Common myeloid progenitor, CD34-positive (primary cell): ENCODE data around the gene IGF2R. TPM values are rescaled to one million over a fixed set of nuclear protein-coding genes. Genes with fewer than 3 reads are reported as not detected.
"Not testable (repeated sequence)": the region's sequence is repeated elsewhere in the genome, so short reads cannot be mapped to it uniquely, and the experiment has no call there.

Experiments
- CTCF ChIA-PET: fragments of 350-600 bp; sonication (Branson Sonifier 250); formaldehyde crosslinking; loops from one replicate; lab custom pipeline; 2021; ENCODE audit warnings: antibody characterized with exemption; lab: Charles Lee
- POLR2A ChIA-PET: fragments of 350-600 bp; sonication (Branson Sonifier 250); formaldehyde crosslinking; loops from one replicate; lab custom pipeline; 2021; ENCODE audit warnings: antibody characterized with exemption; lab: Charles Lee
- DNase-seq, 3 donors: peaks; one replicate each; pipeline versions ENCODE4 v3.0.0 to v3.0.0-alpha.2; 2013
- H3K27ac ChIP-seq, 2 experiments: 1 replicate in 1 of 2; 2 replicates in 1 of 2; pipeline ENCODE4 v1.7.0; 2013; ENCODE audit warnings: inconsistent platforms in 2 of 2, low read length in 2 of 2, mild to moderate bottlenecking in 2 of 2, low read depth in 1 of 2, moderate library complexity in 1 of 2; ENCODE audit not compliant: severe bottlenecking in 2 of 2, insufficient read depth in 1 of 2, poor library complexity in 1 of 2
- H3K27me3 ChIP-seq, 5 experiments: replicated peaks in 2 of 5; 1 replicate in 3 of 5; 2 replicates in 2 of 5; pipeline versions ENCODE4 v1.6.1 to v1.7.0; 2013; ENCODE audit warnings: low read length in 4 of 5, mild to moderate bottlenecking in 2 of 5, moderate library complexity in 2 of 5, inconsistent platforms in 1 of 5; ENCODE audit not compliant: insufficient read depth in 5 of 5, control insufficient read depth in 4 of 5
- H3K36me3 ChIP-seq, 4 experiments: 1 replicate in 2 of 4; 2 replicates in 2 of 4; pipeline versions ENCODE4 v1.6.1 to v1.7.0; 2013; ENCODE audit warnings: low read length in 3 of 4, control low read depth in 1 of 4, mild to moderate bottlenecking in 1 of 4; ENCODE audit not compliant: control insufficient read depth in 4 of 4, insufficient read depth in 4 of 4
- H3K4me1 ChIP-seq, 4 experiments: 1 replicate in 3 of 4; 2 replicates in 1 of 4; pipeline versions ENCODE4 v1.6.1 to v1.7.1; 2013; ENCODE audit warnings: low read length in 3 of 4, mild to moderate bottlenecking in 3 of 4, control low read depth in 1 of 4, inconsistent platforms in 1 of 4, moderate library complexity in 1 of 4; ENCODE audit not compliant: control insufficient read depth in 4 of 4, insufficient read depth in 4 of 4; ENCODE audit errors: control extremely low read depth in 1 of 4
- H3K4me3 ChIP-seq, 7 experiments: 1 replicate in 4 of 7; 2 replicates in 3 of 7; pipeline versions ENCODE4 v1.5.1 to v1.7.0; 2013; ENCODE audit warnings: mild to moderate bottlenecking in 7 of 7, low read length in 6 of 7, moderate library complexity in 6 of 7, inconsistent platforms in 2 of 7, low read depth in 2 of 7, control low read depth in 1 of 7; ENCODE audit not compliant: insufficient read depth in 4 of 7, control insufficient read depth in 1 of 7; ENCODE audit errors: extremely low read depth in 1 of 7
- H3K9me3 ChIP-seq, 5 experiments: 1 replicate in 4 of 5; 2 replicates in 1 of 5; pipeline versions ENCODE4 v1.6.1 to v1.7.1; 2013; ENCODE audit warnings: low read length in 4 of 5, mild to moderate bottlenecking in 2 of 5, inconsistent platforms in 1 of 5, low read depth in 1 of 5, moderate library complexity in 1 of 5; ENCODE audit not compliant: control insufficient read depth in 4 of 5, insufficient read depth in 2 of 5; ENCODE audit errors: control extremely low read depth in 1 of 5
- WGBS: methylation state at CpG from one replicate; pipeline ENCODE4 v1.1.5; 2013; ENCODE audit not compliant: insufficient coverage; 5-methylcytosine and 5-hydroxymethylcytosine counted together
- polyA plus RNA-seq: library from polyadenylated mRNA; unstranded; fragments of 120-200 nt; gene quantifications from one replicate; pipeline ENCODE4 v1.2.1, GENCODE V29; 2013

The IGF2R gene, protein sequence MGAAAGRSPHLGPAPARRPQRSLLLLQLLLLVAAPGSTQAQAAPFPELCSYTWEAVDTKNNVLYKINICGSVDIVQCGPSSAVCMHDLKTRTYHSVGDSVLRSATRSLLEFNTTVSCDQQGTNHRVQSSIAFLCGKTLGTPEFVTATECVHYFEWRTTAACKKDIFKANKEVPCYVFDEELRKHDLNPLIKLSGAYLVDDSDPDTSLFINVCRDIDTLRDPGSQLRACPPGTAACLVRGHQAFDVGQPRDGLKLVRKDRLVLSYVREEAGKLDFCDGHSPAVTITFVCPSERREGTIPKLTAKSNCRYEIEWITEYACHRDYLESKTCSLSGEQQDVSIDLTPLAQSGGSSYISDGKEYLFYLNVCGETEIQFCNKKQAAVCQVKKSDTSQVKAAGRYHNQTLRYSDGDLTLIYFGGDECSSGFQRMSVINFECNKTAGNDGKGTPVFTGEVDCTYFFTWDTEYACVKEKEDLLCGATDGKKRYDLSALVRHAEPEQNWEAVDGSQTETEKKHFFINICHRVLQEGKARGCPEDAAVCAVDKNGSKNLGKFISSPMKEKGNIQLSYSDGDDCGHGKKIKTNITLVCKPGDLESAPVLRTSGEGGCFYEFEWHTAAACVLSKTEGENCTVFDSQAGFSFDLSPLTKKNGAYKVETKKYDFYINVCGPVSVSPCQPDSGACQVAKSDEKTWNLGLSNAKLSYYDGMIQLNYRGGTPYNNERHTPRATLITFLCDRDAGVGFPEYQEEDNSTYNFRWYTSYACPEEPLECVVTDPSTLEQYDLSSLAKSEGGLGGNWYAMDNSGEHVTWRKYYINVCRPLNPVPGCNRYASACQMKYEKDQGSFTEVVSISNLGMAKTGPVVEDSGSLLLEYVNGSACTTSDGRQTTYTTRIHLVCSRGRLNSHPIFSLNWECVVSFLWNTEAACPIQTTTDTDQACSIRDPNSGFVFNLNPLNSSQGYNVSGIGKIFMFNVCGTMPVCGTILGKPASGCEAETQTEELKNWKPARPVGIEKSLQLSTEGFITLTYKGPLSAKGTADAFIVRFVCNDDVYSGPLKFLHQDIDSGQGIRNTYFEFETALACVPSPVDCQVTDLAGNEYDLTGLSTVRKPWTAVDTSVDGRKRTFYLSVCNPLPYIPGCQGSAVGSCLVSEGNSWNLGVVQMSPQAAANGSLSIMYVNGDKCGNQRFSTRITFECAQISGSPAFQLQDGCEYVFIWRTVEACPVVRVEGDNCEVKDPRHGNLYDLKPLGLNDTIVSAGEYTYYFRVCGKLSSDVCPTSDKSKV (N-terminal part only)
- 2.5 TPM for polyA plus RNA-seq

GRCh38 chr6:159968295-159969203, at the start of gene IGF2R:
IGF2R (plus strand) TSS chr6:159969082; CDS start chr6:159969247, 165 bp downstream.
- CTCF ChIA-PET, result interaction anchor here (0.9 kb wide), 1 partner anchor 15 kb away, joined by 4 read pairs; no protein-coding TSS in a partner anchor
- POLR2A ChIA-PET, result interaction anchor here (0.8 kb wide), 1 partner anchor 13 kb away, joined by 3 read pairs; no protein-coding TSS in a partner anchor
- H3K4me1 ChIP-seq, result peaks cover 2 to 15% (median 12%) of the 10 kb centered on the region in 4 experiments

DNA sequence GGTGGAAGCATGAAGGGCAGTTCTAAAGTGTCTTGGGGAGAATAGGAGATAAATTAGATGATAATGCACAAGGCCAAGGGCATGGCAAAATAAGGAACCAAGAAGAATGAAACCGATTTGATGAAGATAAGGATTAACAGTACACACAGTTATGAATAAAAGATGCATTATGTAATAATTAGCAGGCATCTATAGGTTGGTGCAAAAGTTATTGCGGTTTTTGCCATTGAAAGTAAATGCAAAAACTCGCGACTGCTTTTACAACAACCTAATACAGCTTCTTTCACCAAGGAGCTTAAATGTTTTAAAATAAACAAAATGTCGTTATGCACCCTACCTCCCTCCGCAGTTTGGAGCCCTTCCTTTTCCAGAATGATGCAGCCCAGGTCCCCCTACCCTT, 49.1 kb upstream of the IGF2R start:
- ChIA-PET CTCF (no interaction called here), POLR2A (no interaction called here)
- WGBS, result 96% methylated on average over 4 of the region's 6 CpGs

More at GRCh38 chr6:159968295-159969203, at the start of gene IGF2R:
- peak; percentile 78 to 87 (median 80) for DNase-seq
- H3K4me3 ChIP-seq, result peak within 1 kb of the TSS; percentile 42 to 75 (median 67)
- no peaks in the 10 kb centered on the region for H3K36me3 ChIP-seq
- peak within 1 kb of the TSS in 1 of 2 experiments; percentile 58 for H3K27ac ChIP-seq
- H3K9me3 ChIP-seq, result no peaks in the 10 kb centered on the region
- 4% methylated on average over 33 of the region's 68 CpGs for WGBS
- peaks cover 15 to 89% (median 33%) of the 10 kb centered on the region in 5 experiments for H3K27me3 ChIP-seq

GRCh38 chr6:159924150-159924549, 44.7 kb upstream of the IGF2R start:
- H3K27ac ChIP-seq, H3K27me3 ChIP-seq, CTCF ChIA-PET, POLR2A ChIA-PET, H3K4me3 ChIP-seq, H3K4me1 ChIP-seq, DNase-seq, H3K9me3 ChIP-seq, H3K36me3 ChIP-seq: not testable (repeated sequence)
- 81% methylated on average over 2 of the region's 2 CpGs for WGBS

More for the DNA sequence above, 49.1 kb upstream of the IGF2R start:
- DNase-seq, result no peak
- H3K4me3 ChIP-seq, result no peak overlapping the region
- H3K27ac ChIP-seq, result no peak overlapping the region
- no peaks in the 10 kb centered on the region for H3K4me1 ChIP-seq
- no peaks in the 10 kb centered on the region for H3K36me3 ChIP-seq
- H3K27me3 ChIP-seq, result peaks cover 0 to 17% (median 9%) of the 10 kb centered on the region in 5 experiments
- H3K9me3 ChIP-seq, result peaks cover 0 to 7% (median under 1%) of the 10 kb centered on the region in 5 experiments

GRCh38 chr6:159926542-159927203, 42.2 kb upstream of the IGF2R start:
- WGBS, result 91% methylated on average over 4 of the region's 5 CpGs
- H3K4me1 ChIP-seq, result peaks cover 0 to 7% (median 2%) of the 10 kb centered on the region in 4 experiments
- no peak for DNase-seq

DNA sequence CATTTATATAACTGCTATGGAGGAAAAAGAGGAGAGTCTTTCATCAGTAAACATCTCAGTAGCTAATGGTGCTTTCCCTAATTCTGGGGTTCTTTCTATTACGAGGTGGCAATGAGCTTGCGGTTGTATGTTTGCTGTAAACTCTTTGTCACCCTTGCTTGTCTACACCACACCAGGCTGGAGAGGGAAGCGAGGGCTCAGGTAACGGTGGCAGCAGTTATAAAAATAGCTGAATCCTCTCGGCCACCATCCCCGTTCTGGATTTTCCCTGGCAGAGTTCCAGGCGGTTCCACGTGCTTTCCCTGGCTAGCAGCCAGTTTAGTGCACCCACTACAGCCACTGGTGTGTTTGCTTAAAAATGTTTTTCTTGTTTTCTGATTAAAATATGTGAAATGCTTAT, 39.1 kb upstream of the IGF2R start:
- ChIA-PET POLR2A (interaction anchor here (0.6 kb wide), 1 partner anchor 51 kb away, joined by 3 read pairs; no protein-coding TSS in a partner anchor), CTCF (interaction anchor here (1.2 kb wide), 1 partner anchor 27 kb away, joined by 3 read pairs; no protein-coding TSS in a partner anchor)
- 29% methylated on average over 8 of the region's 8 CpGs for WGBS

More at GRCh38 chr6:159926542-159927203, 42.2 kb upstream of the IGF2R start:
- ChIA-PET CTCF (no interaction called here), POLR2A (no interaction called here)
- Histone ChIP-seq H3K4me3 (no peak overlapping the region), H3K27ac (no peak overlapping the region), H3K9me3 (peaks cover 0 to 6% (median 0%) of the 10 kb centered on the region in 5 experiments), H3K27me3 (peaks cover 0 to 8% (median 2%) of the 10 kb centered on the region in 5 experiments), H3K36me3 (no peaks in the 10 kb centered on the region)

More for the DNA sequence above, 39.1 kb upstream of the IGF2R start:
- H3K27me3 ChIP-seq, result peaks cover 0 to 13% (median 7%) of the 10 kb centered on the region in 5 experiments
- H3K9me3 ChIP-seq, result no peaks in the 10 kb centered on the region
- peaks cover 0 to 7% (median 2%) of the 10 kb centered on the region in 4 experiments for H3K4me1 ChIP-seq
- no peaks in the 10 kb centered on the region for H3K36me3 ChIP-seq
- no peak overlapping the region for H3K27ac ChIP-seq
- H3K4me3 ChIP-seq, result no peak overlapping the region
- DNase-seq, result peak; percentile 12 to 66 (median 63)
